Esophagus muscularis mucosa (tissue), 3 donors: ENCODE data around the gene NTM.

Experiments used
- EP300 ChIP-seq: sonication (generic); formaldehyde crosslinking; IDR thresholded peaks from one replicate; pipeline ENCODE4 v1.6.1; 2017; ENCODE audit warnings: antibody characterized with exemption
- TF ChIP-seq, protein P1 (sequence below), 3 experiments: fragments of 200-600 bp in 2 of 3; fragments of 450-650 bp in 1 of 3; sonication (generic) in 2 of 3; IDR thresholded peaks; one replicate each; pipeline ENCODE4 v1.5.1; 2017 to 2019; ENCODE audit warnings: antibody characterized with exemption in 3 of 3, mild to moderate bottlenecking in 2 of 3, moderate library complexity in 1 of 3

DNA sequence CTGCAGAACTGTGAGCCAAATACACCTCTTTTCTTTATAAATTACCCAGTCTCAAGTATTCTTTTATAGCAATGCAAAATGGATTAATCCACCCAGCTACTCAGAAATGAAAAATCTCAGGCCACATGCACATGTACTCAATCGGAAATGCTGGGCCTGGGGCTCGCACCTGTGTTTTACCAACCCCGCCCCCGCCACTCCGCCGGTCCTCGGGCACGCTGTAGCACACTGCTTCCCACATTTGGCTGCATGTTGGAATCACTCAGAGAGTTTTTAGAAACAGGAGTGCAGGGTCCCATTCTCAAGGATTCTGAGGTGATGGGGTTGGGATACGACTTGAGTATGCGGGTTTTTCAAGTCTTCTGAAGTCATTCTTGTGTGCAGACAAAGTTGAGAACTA lies 284.4 kb downstream of the NTM start:
- TF ChIP-seq, protein P1, sequence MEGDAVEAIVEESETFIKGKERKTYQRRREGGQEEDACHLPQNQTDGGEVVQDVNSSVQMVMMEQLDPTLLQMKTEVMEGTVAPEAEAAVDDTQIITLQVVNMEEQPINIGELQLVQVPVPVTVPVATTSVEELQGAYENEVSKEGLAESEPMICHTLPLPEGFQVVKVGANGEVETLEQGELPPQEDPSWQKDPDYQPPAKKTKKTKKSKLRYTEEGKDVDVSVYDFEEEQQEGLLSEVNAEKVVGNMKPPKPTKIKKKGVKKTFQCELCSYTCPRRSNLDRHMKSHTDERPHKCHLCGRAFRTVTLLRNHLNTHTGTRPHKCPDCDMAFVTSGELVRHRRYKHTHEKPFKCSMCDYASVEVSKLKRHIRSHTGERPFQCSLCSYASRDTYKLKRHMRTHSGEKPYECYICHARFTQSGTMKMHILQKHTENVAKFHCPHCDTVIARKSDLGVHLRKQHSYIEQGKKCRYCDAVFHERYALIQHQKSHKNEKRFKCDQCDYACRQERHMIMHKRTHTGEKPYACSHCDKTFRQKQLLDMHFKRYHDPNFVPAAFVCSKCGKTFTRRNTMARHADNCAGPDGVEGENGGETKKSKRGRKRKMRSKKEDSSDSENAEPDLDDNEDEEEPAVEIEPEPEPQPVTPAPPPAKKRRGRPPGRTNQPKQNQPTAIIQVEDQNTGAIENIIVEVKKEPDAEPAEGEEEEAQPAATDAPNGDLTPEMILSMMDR (IDR thresholded peaks at IDR 0.05) = no peak
- no peak for TF ChIP-seq EP300
